H54 (cell line): ENCODE results near the gene CARMIL1.
A peak's percentile ranks its signal among the peaks of the same experiment; 100 is the strongest.
"Not testable (repeated sequence)": the region's sequence is repeated elsewhere in the genome, so short reads cannot be mapped to it uniquely, and the experiment has no call there.

Source experiments
- DNase-seq: peaks from one replicate; pipeline ENCODE4 v3.0.0; 2011; ENCODE audit warnings: low spot score, mixed read lengths; ENCODE audit not compliant: insufficient read length
- FAIRE-seq: peaks from 3 replicates; lab custom pipeline; 2011; peaks lifted over from hg19 to GRCh38; lab: Jason Lieb, UNC
- POLR2A ChIP-seq: IDR thresholded peaks from 2 replicates; pipeline ENCODE4 v1.6.1; 2011; ENCODE audit warnings: low read depth, mild to moderate bottlenecking, low read length

Gene CARMIL1

DNA sequence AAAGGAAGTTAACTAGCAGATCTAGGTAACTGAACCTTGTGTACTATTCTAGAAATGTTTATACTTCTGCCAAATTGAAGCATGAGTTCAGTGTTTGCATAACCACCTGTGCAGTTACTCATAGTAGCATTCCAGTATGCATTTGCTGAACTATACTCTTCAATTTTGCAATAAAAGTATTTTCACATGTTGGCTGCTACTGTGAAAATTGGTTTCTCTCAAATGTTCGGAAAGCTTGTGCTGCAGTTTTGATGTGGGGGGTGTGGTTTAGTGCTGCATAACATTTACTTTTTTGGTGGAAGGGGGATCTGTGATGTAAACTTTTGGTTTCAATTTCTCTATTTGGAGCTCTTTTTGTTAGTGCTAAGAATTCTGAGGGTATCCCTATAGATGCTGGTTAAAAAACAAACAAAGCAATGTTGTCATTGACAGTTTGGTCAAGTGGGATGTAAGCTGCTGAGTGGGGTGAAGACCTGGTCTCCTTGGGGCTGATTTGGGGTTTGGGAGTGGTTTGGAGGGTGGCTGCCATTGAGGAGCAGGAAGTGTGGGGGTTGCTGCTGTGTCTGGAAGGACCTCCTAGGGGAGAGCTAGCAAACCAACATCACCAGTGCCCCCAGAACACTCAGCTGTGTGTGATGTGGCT is 87.8 kb downstream of the CARMIL1 start:
- DNase-seq = no peak
- FAIRE-seq = peak; percentile 68
- no peak for TF ChIP-seq POLR2A

DNA sequence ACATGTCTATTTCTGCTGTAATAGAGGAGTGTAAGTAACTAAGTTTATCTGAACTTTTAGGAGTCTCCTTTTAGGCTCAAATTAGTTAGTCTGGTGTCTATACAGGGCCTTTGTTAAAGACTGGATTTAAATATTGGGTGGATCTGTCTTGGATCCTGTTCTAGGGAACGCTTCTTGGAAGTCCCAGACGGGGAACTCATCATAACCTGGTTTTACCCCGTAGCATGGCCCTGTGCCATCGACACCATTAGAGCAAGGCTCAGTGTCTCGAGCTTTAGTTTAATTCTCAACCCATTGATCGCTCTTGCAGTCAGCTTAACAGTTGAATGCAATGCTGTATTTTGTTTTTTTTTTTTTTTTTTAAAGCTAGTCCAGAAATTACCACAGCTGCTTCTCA is 89.9 kb downstream of the CARMIL1 start:
- FAIRE-seq (no peak), DNase-seq (no peak)
- TF ChIP-seq POLR2A = no peak

DNA sequence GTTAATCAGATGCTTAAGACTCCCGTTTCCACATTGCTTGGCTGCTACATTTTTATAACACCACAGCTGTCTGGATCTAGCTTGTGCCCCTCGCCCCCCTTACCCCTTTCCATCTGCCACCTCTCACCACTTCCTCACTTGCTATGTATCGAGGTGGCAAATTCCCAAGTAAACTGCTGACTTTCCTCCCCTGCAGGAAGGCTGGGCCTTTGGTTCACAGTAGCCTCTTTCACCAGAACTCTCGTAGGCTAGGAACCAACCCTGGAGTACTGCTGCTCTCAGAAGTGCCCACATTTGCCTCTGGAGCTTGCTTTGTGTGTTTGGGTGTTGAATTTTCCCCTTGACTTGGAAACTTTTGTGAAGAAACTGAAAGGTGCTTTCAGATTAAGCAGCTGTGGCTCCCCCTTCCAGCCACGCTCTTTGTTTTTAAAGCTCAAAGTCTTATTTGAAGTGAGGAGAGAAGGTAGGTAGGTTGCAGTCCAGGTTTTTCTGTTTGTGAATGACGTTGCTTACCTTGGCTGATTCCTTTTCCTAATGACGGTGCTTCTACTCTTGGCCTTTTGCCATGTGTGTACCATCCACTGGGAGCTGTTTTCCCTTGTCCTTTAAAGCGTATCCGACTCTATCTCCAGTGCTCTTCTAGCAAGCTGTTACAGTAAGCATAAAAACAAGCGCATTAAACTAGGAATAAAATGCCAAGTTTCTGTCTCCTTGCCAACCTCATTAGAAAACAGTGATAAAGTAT is 90.4 kb downstream of the CARMIL1 start:
- no peak for TF ChIP-seq POLR2A
- DNase-seq = no peak
- no peak for FAIRE-seq

- DNase-seq (no peak), FAIRE-seq (no peak)
- no peak for TF ChIP-seq POLR2A
Measured at GRCh38 chr6:25370178-25371036, 91.2 kb downstream of the CARMIL1 start.

DNA sequence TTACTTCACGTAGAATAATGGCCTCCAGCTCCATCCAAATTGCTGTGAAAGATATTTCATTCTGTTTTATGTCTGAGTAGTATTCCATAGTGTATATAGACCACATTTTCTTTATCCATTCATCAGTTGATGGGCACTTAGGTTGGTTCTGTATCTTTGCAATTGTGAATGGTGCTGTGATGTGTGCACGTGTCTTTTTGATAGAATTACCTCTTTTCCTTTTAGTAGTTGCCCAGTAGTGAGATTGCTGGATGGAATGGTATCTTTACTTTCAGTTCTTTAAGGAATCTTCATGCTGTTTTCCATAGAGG is 91.8 kb downstream of the CARMIL1 start:
- no peak for TF ChIP-seq POLR2A
- no peak for DNase-seq
- FAIRE-seq = no peak

GRCh38 chr6:25375125-25375524 is 96.0 kb downstream of the CARMIL1 start:
- no peak for TF ChIP-seq POLR2A
- DNase-seq (no peak), FAIRE-seq (no peak)

GRCh38 chr6:25377664-25378063 is 98.5 kb downstream of the CARMIL1 start:
- FAIRE-seq (no peak), DNase-seq (no peak)
- TF ChIP-seq POLR2A = no peak

DNA sequence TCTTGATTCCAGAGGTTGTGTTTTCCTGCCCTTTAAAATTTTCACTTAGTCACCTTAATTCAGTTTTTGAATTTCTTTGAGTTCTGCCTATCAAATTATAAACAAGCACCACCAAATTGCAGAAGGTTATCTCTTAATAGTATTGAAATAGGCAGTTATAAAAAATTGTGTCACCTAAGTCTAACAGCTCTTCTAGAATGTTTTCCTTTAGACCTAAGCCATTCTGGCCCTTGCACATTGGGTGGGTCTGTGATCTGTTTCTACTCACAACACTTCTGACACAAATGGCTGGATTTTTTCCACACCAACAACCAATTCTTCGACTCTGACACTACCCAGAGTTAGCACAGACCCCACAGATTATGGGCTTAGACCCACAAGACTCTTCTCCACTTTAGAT is 101.9 kb downstream of the CARMIL1 start:
- no peak for DNase-seq
- no peak for TF ChIP-seq POLR2A
- FAIRE-seq = no peak

GRCh38 chr6:25382476-25382875 is 103.3 kb downstream of the CARMIL1 start:
- not testable (repeated sequence) for DNase-seq, FAIRE-seq

- no peak for FAIRE-seq
- DNase-seq = no peak
- TF ChIP-seq POLR2A = no peak
Measured at GRCh38 chr6:25384234-25384633, 105.1 kb downstream of the CARMIL1 start.

- TF ChIP-seq POLR2A = no peak
- FAIRE-seq (no peak), DNase-seq (no peak)
Measured at GRCh38 chr6:25384967-25385366, 105.8 kb downstream of the CARMIL1 start.

GRCh38 chr6:25387483-25387882 is 108.3 kb downstream of the CARMIL1 start:
- TF ChIP-seq POLR2A = no peak
- no peak for DNase-seq
- FAIRE-seq = no peak

GRCh38 chr6:25387911-25388310 is 108.7 kb downstream of the CARMIL1 start:
- DNase-seq = no peak
- TF ChIP-seq POLR2A = no peak
- no peak for FAIRE-seq

GRCh38 chr6:25388776-25389175 is 109.6 kb downstream of the CARMIL1 start:
- FAIRE-seq (no peak), DNase-seq (no peak)
- no peak for TF ChIP-seq POLR2A
